PFSK-1 (cell line): ENCODE measurements around the gene SEMA6C.

ENCODE experiments used
- FOXP2 ChIP-seq: optimal IDR thresholded peaks from 2 replicates; pipeline ENCODE3; 2011; ENCODE audit warnings: borderline replicate concordance, control low read depth, inconsistent platforms; ENCODE audit not compliant: insufficient read depth; ENCODE audit errors: extremely low read length, extremely low read depth
- POLR2AphosphoS5 ChIP-seq: IDR thresholded peaks from 2 replicates; pipeline ENCODE4 v1.6.1; 2012; ENCODE audit warnings: low read depth, mild to moderate bottlenecking, control low read depth, low read length, moderate library complexity
- REST ChIP-seq, 2 experiments: IDR thresholded peaks; 2 replicates each; pipeline versions ENCODE4 v1.6.1 to v1.8.0; 2011 to 2012; ENCODE audit warnings: low read depth in 2 of 2, low read length in 2 of 2, control low read depth in 1 of 2, inconsistent platforms in 1 of 2, mild to moderate bottlenecking in 1 of 2, moderate library complexity in 1 of 2; ENCODE audit not compliant: insufficient read depth in 1 of 2
- SIN3A ChIP-seq: IDR thresholded peaks from 2 replicates; pipeline ENCODE4 v1.6.1; 2012; ENCODE audit warnings: mild to moderate bottlenecking, low read length, moderate library complexity, borderline replicate concordance; ENCODE audit not compliant: insufficient read depth
- TAF1 ChIP-seq: IDR thresholded peaks from 2 replicates; pipeline ENCODE4 v1.6.1; 2012; ENCODE audit warnings: low read length, control low read depth, borderline replicate concordance; ENCODE audit not compliant: insufficient read depth

DNA sequence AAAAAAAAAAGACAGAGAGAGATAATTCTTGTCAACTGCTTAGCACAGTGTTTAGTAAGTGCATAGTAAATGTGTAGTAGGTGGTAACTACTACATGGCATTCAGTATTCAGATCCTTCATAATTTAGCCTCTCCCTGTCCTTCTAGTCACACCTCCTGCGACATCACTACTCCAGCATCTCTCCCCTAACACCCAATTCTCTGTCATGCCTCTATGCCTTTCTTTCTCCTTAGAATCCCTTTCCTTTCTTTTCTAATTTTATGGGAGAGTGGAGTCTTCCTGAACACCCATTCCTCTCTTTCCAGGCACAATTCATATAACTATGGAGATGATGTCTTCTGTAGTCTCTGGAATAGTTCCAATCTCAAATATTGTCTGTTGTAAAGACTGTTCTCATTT is 47.4 kb upstream of the SEMA6C start:
- TF ChIP-seq SIN3A (no peak), POLR2AphosphoS5 (no peak), REST (IDR thresholded peaks at IDR 0.05; ENCODE audit: insufficient read depth in 1 of 2, low read depth in 2 of 2, low read length in 2 of 2) (no peak), TAF1 (no peak), FOXP2 (no peak)
